ENCODE results near the gene GCSH. TPM values are rescaled to one million over a fixed set of nuclear protein-coding genes. Genes with fewer than 3 reads are reported as not detected.
A peak's percentile ranks its signal among the peaks of the same experiment; 100 is the strongest.

GCSH gene
- total RNA-seq, 1 donor from 2014 or later, result 57.0 TPM

- Mint-ChIP-seq H3K9me3 (ENCODE audit: low read depth) (no peaks in the 10 kb centered on the region), H3K27ac (no peak overlapping the region), H3K36me3 (ENCODE audit: insufficient read depth) (peaks cover 32% of the 10 kb centered on the region), H3K4me3 (ENCODE audit: low read depth) (no peak overlapping the region), H3K27me3 (no peaks in the 10 kb centered on the region), H3K4me1 (ENCODE audit: low read depth) (peaks cover 4% of the 10 kb centered on the region)
- no peak for DNase-seq (ENCODE audit: low spot score, unreplicated experiment)
- TF ChIP-seq CTCF (IDR thresholded peaks at IDR 0.05; ENCODE audit: unreplicated experiment), result no peak
These were observed 53.4 kb downstream of the GCSH start for GRCh38 chr16:81042821-81043220.

GRCh38 chr16:81041696-81042095 is 54.5 kb downstream of the GCSH start:
- H3K27me3 Mint-ChIP-seq, result no peaks in the 10 kb centered on the region
- no peak overlapping the region for H3K27ac Mint-ChIP-seq
- H3K4me3 Mint-ChIP-seq (ENCODE audit: low read depth), result no peak overlapping the region
- TF ChIP-seq CTCF (IDR thresholded peaks at IDR 0.05; ENCODE audit: unreplicated experiment), result no peak
- DNase-seq (ENCODE audit: low spot score, unreplicated experiment), result no peak
- H3K4me1 Mint-ChIP-seq (ENCODE audit: low read depth), result peaks cover 12% of the 10 kb centered on the region
- peaks cover 34% of the 10 kb centered on the region for H3K36me3 Mint-ChIP-seq (ENCODE audit: insufficient read depth)
- H3K9me3 Mint-ChIP-seq (ENCODE audit: low read depth), result no peaks in the 10 kb centered on the region

GRCh38 chr16:81040842-81041241 is 55.4 kb downstream of the GCSH start:
- no peak for TF ChIP-seq CTCF (IDR thresholded peaks at IDR 0.05; ENCODE audit: unreplicated experiment)
- no peaks in the 10 kb centered on the region for H3K9me3 Mint-ChIP-seq (ENCODE audit: low read depth)
- H3K27me3 Mint-ChIP-seq, result no peaks in the 10 kb centered on the region
- no peak overlapping the region for H3K4me3 Mint-ChIP-seq (ENCODE audit: low read depth)
- DNase-seq (ENCODE audit: low spot score, unreplicated experiment), result no peak
- H3K27ac Mint-ChIP-seq, result no peak overlapping the region
- H3K36me3 Mint-ChIP-seq (ENCODE audit: insufficient read depth), result peaks cover 34% of the 10 kb centered on the region
- H3K4me1 Mint-ChIP-seq (ENCODE audit: low read depth), result peaks cover 15% of the 10 kb centered on the region

- Mint-ChIP-seq H3K36me3 (ENCODE audit: insufficient read depth) (peaks cover 31% of the 10 kb centered on the region), H3K9me3 (ENCODE audit: low read depth) (no peaks in the 10 kb centered on the region), H3K27me3 (no peaks in the 10 kb centered on the region), H3K4me1 (ENCODE audit: low read depth) (peaks cover 18% of the 10 kb centered on the region), H3K27ac (peak overlapping the region; percentile 36), H3K4me3 (ENCODE audit: low read depth) (no peak overlapping the region)
- TF ChIP-seq CTCF (IDR thresholded peaks at IDR 0.05; ENCODE audit: unreplicated experiment), result no peak
- no peak for DNase-seq (ENCODE audit: low spot score, unreplicated experiment)
These were observed 56.1 kb downstream of the GCSH start for GRCh38 chr16:81040131-81040530.

GRCh38 chr16:81036751-81037350 is 59.3 kb downstream of the GCSH start:
- Mint-ChIP-seq H3K27ac (peak overlapping the region; percentile 78), H3K4me1 (ENCODE audit: low read depth) (peaks cover 19% of the 10 kb centered on the region), H3K9me3 (ENCODE audit: low read depth) (no peaks in the 10 kb centered on the region), H3K36me3 (ENCODE audit: insufficient read depth) (peaks cover 16% of the 10 kb centered on the region), H3K4me3 (ENCODE audit: low read depth) (peak overlapping the region; percentile 86), H3K27me3 (no peaks in the 10 kb centered on the region)
- TF ChIP-seq CTCF (IDR thresholded peaks at IDR 0.05; ENCODE audit: unreplicated experiment), result no peak
- DNase-seq (ENCODE audit: low spot score, unreplicated experiment), result no peak
